Liver (tissue), 9 donors: Measurements from ENCODE around the gene IGFL3. TPM values are rescaled to one million over a fixed set of nuclear protein-coding genes. Genes with fewer than 3 reads are reported as not detected.

Experiments
- DNase-seq: peaks from one replicate; pipeline ENCODE4 v3.0.0-alpha.2; 2017; ENCODE audit warnings: low spot score
- H3K27ac ChIP-seq, 2 donors: one replicate each; pipeline ENCODE4 v1.7.0; 2013; ENCODE audit warnings: inconsistent platforms in 2 of 2, low read length in 2 of 2, control low read depth in 1 of 2, low read depth in 1 of 2, mild to moderate bottlenecking in 1 of 2
- H3K27me3 ChIP-seq, 4 donors: one replicate each; pipeline versions ENCODE4 v1.6.1 to v1.7.0; 2013; ENCODE audit warnings: low read length in 3 of 4, inconsistent platforms in 1 of 4, mild to moderate bottlenecking in 1 of 4, moderate library complexity in 1 of 4; ENCODE audit not compliant: control insufficient read depth in 4 of 4, insufficient read depth in 4 of 4
- H3K36me3 ChIP-seq, 4 donors: one replicate each; pipeline versions ENCODE4 v1.6.1 to v1.7.0; 2013; ENCODE audit warnings: low read length in 3 of 4, mild to moderate bottlenecking in 3 of 4, low read depth in 1 of 4, moderate library complexity in 1 of 4; ENCODE audit not compliant: control insufficient read depth in 4 of 4, insufficient read depth in 3 of 4
- H3K4me1 ChIP-seq, 4 donors: one replicate each; pipeline versions ENCODE4 v1.6.1 to v1.7.0; 2013; ENCODE audit warnings: low read length in 3 of 4, mild to moderate bottlenecking in 3 of 4, moderate library complexity in 1 of 4; ENCODE audit not compliant: control insufficient read depth in 4 of 4, insufficient read depth in 4 of 4
- H3K4me3 ChIP-seq, 3 donors: one replicate each; pipeline versions ENCODE4 v1.6.1 to v1.7.0; 2013; ENCODE audit warnings: low read length in 3 of 3, control low read depth in 1 of 3, low read depth in 1 of 3, mild to moderate bottlenecking in 1 of 3
- H3K9ac ChIP-seq, 2 donors: one replicate each; pipeline ENCODE4 v1.7.0; 2013; ENCODE audit warnings: low read length in 2 of 2, mild to moderate bottlenecking in 2 of 2, moderate library complexity in 2 of 2, control low read depth in 1 of 2, low read depth in 1 of 2
- H3K9me3 ChIP-seq, 4 donors: one replicate each; pipeline versions ENCODE4 v1.6.1 to v1.7.0; 2013; ENCODE audit warnings: low read length in 3 of 4; ENCODE audit not compliant: control insufficient read depth in 4 of 4
- ATF3 ChIP-seq: IDR thresholded peaks from 2 replicates; pipeline ENCODE4 v1.6.1; 2016; ENCODE audit warnings: antibody characterized with exemption
- CTCF ChIP-seq: fragments of 150-350 bp; IDR thresholded peaks from 2 replicates; pipeline ENCODE4 v1.5.1; 2017; ENCODE audit warnings: improper control_type of control experiment, low read depth, low read length; ENCODE audit not compliant: missing input control
- EGR1 ChIP-seq, 2 donors: IDR thresholded peaks; 2 replicates each; pipeline ENCODE4 v1.6.1; 2016 to 2018; ENCODE audit warnings: antibody characterized with exemption in 2 of 2, low read depth in 2 of 2
- FOXA1 ChIP-seq: IDR thresholded peaks from 2 replicates; pipeline ENCODE4 v1.6.1; 2016; ENCODE audit warnings: antibody characterized with exemption
- FOXA2 ChIP-seq: IDR thresholded peaks from 2 replicates; pipeline ENCODE4 v1.6.1; 2016; ENCODE audit warnings: antibody characterized with exemption
- HNF4A ChIP-seq, 2 donors: conservative IDR thresholded peaks; 2 replicates each; pipeline ENCODE4 v1.6.1; 2016; ENCODE audit warnings: antibody characterized with exemption in 2 of 2, mild to moderate bottlenecking in 2 of 2
- MAX ChIP-seq: IDR thresholded peaks from 2 replicates; pipeline ENCODE4 v1.6.1; 2016; ENCODE audit warnings: antibody characterized with exemption
- NR2F2 ChIP-seq: IDR thresholded peaks from 2 replicates; pipeline ENCODE4 v1.6.1; 2016; ENCODE audit warnings: antibody characterized with exemption
- RAD21 ChIP-seq, 2 donors: IDR thresholded peaks; 2 replicates each; pipeline ENCODE4 v1.6.1; 2016; ENCODE audit warnings: antibody characterized with exemption in 2 of 2, mild to moderate bottlenecking in 2 of 2
- REST ChIP-seq: IDR thresholded peaks from 2 replicates; pipeline ENCODE4 v1.6.1; 2016; ENCODE audit warnings: antibody characterized with exemption, mild to moderate bottlenecking
- SP1 ChIP-seq: IDR thresholded peaks from 2 replicates; pipeline ENCODE4 v1.6.1; 2018; ENCODE audit warnings: antibody characterized with exemption, mild to moderate bottlenecking
- TAF1 ChIP-seq: conservative IDR thresholded peaks from 2 replicates; pipeline ENCODE4 v1.6.1; 2016; ENCODE audit warnings: antibody characterized with exemption, mild to moderate bottlenecking
- ZBTB33 ChIP-seq: IDR thresholded peaks from 2 replicates; pipeline ENCODE4 v1.6.1; 2016; ENCODE audit warnings: antibody characterized with exemption
- WGBS: extraction: QIAGEN DNeasy Blood & Tissue Kit; methylation state at CpG from one replicate; pipeline ENCODE4 v1.1.7; 2013; 5-methylcytosine and 5-hydroxymethylcytosine counted together
- polyA plus RNA-seq, 2 donors: library from polyadenylated mRNA; stranded (reverse) in 1 of 2; unstranded in 1 of 2; fragments of 200-250 nt in 1 of 2; fragments of >200 nt in 1 of 2; fragmentation: Nextera tagmentation in 1 of 2; extraction: Ambion mirVana in 1 of 2; gene quantifications; one replicate each; pipeline versions ENCODE4 v1.2.1 to v1.2.3, GENCODE V29; 2013 to 2015
- total RNA-seq, 2 donors: library from RNA; depleted of rRNA; stranded (reverse); fragments of >200 nt; gene quantifications; one replicate each; pipeline ENCODE4 v1.2.3, GENCODE V29; 2014
- donor health status: healthy.
- donor health status: healthy.
- donor health status: healthy.
- donor health status: healthy.
- donor health status: healthy.

Gene IGFL3
- total and polyA plus RNA-seq, 4 donors, result not detected

- Histone ChIP-seq H3K4me1 (peaks cover 0 to 10% (median 7%) of the 10 kb centered on the region in 4 donors), H3K4me3 (no peak overlapping the region), H3K27ac (no peak overlapping the region), H3K36me3 (no peaks in the 10 kb centered on the region), H3K27me3 (peaks cover 0 to 13% (median 8%) of the 10 kb centered on the region in 4 donors), H3K9me3 (no peaks in the 10 kb centered on the region), H3K9ac (no peak overlapping the region)
- TF ChIP-seq NR2F2, result no peak
- no peak for TF ChIP-seq ATF3
- no peak for TF ChIP-seq FOXA2
- TF ChIP-seq RAD21 (IDR thresholded peaks at IDR 0.05), result no peak
- WGBS, result 78% methylated on average over 3 of the region's 3 CpGs
- no peak for DNase-seq
These were observed 43.9 kb downstream of the IGFL3 start for GRCh38 chr19:46080561-46080960.

GRCh38 chr19:46079576-46079975 is 44.9 kb downstream of the IGFL3 start:
- Histone ChIP-seq H3K4me1 (peaks cover 0 to 10% (median 7%) of the 10 kb centered on the region in 4 donors), H3K27ac (no peak overlapping the region), H3K9me3 (no peaks in the 10 kb centered on the region), H3K9ac (no peak overlapping the region), H3K27me3 (peaks cover 0 to 13% (median 8%) of the 10 kb centered on the region in 4 donors), H3K36me3 (no peaks in the 10 kb centered on the region), H3K4me3 (no peak overlapping the region)
- DNase-seq, result no peak
- WGBS, result 79% methylated on average over 7 of the region's 7 CpGs
- TF ChIP-seq RAD21 (IDR thresholded peaks at IDR 0.05), result no peak
- TF ChIP-seq EGR1 (IDR thresholded peaks at IDR 0.05; ENCODE audit: low read depth in 2 of 2), result no peak
- TF ChIP-seq TAF1, result no peak
- no peak for TF ChIP-seq CTCF
- no peak for TF ChIP-seq HNF4A (conservative IDR thresholded peaks at IDR 0.05)
- no peak for TF ChIP-seq REST
- no peak for TF ChIP-seq ZBTB33
- no peak for TF ChIP-seq FOXA1
- no peak for TF ChIP-seq SP1
- no peak for TF ChIP-seq MAX
